Stimulated activated CD4-positive, alpha-beta T cell treated with anti-CD3 and anti-CD28 coated beads, TNF-alpha, amount 100 ng/mL, for 24 hours (primary cell): ENCODE data around the gene CRYBG3.
"Not testable (repeated sequence)": the region's sequence is repeated elsewhere in the genome, so short reads cannot be mapped to it uniquely, and the experiment has no call there.

Source experiments
- DNase-seq, 3 experiments: peaks; one replicate each; pipeline ENCODE4 v3.0.0-alpha.2; 2020; ENCODE audit warnings: low read depth in 3 of 3

CRYBG3 gene

GRCh38 chr3:97896547-97896946 lies 74.7 kb downstream of the CRYBG3 start:
- DNase-seq: no peak

- DNase-seq: no peak
Observed at GRCh38 chr3:97899331-97899730, 77.5 kb downstream of the CRYBG3 start.

GRCh38 chr3:97901313-97902248 lies 79.8 kb downstream of the CRYBG3 start:
- DNase-seq: no peak

- not testable (repeated sequence) for DNase-seq
Observed at GRCh38 chr3:97909830-97910229, 88.0 kb downstream of the CRYBG3 start.

GRCh38 chr3:97910236-97910831 lies 88.5 kb downstream of the CRYBG3 start:
- DNase-seq: not testable (repeated sequence)

- no peak for DNase-seq
Observed at GRCh38 chr3:97910931-97911351, 89.1 kb downstream of the CRYBG3 start.

GRCh38 chr3:97911459-97911858 lies 89.6 kb downstream of the CRYBG3 start:
- DNase-seq: no peak

GRCh38 chr3:97914388-97914787 lies 92.6 kb downstream of the CRYBG3 start:
- DNase-seq: no peak

GRCh38 chr3:97916576-97916975 lies 94.8 kb downstream of the CRYBG3 start:
- no peak for DNase-seq

GRCh38 chr3:97917813-97918536 lies 96.2 kb downstream of the CRYBG3 start:
- DNase-seq: no peak

GRCh38 chr3:97927704-97928103 lies 105.9 kb downstream of the CRYBG3 start:
- no peak for DNase-seq

- DNase-seq: no peak
Observed at GRCh38 chr3:97928986-97929385, 107.2 kb downstream of the CRYBG3 start.

GRCh38 chr3:97930018-97930417 lies 108.2 kb downstream of the CRYBG3 start:
- DNase-seq: no peak

GRCh38 chr3:97931218-97931617 lies 109.4 kb downstream of the CRYBG3 start:
- DNase-seq: no peak

- no peak for DNase-seq
Observed at GRCh38 chr3:97932387-97932801, 110.6 kb downstream of the CRYBG3 start.

GRCh38 chr3:97934980-97935695 lies 113.3 kb downstream of the CRYBG3 start:
- no peak for DNase-seq

- DNase-seq: no peak
Observed at GRCh38 chr3:97935842-97936241, 114.0 kb downstream of the CRYBG3 start.

GRCh38 chr3:97937205-97937604 lies 115.4 kb downstream of the CRYBG3 start:
- no peak for DNase-seq

GRCh38 chr3:97938444-97938843 lies 116.6 kb downstream of the CRYBG3 start:
- DNase-seq: no peak

- no peak for DNase-seq
Observed at GRCh38 chr3:97939401-97939800, 117.6 kb downstream of the CRYBG3 start.

GRCh38 chr3:97940034-97940433 lies 118.2 kb downstream of the CRYBG3 start:
- no peak for DNase-seq
